Measurements from ENCODE around the gene SRGAP2C.
"Not testable (repeated sequence)": the region's sequence is repeated elsewhere in the genome, so short reads cannot be mapped to it uniquely, and the experiment has no call there.

SRGAP2C gene

GRCh38 chr1:121184290-121185127 lies at the start of gene SRGAP2C, which contains the start of gene FAM72B:
SRGAP2C (plus strand) TSS chr1:121184975; CDS start chr1:121187447, 2,472 bp downstream.
FAM72B (minus strand) TSS chr1:121184340; CDS start chr1:121183489, 851 bp downstream.
- DNase-seq = peak; percentile 92

GRCh38 chr1:121140393-121140792 lies 44.4 kb upstream of the SRGAP2C start:
- not testable (repeated sequence) for DNase-seq

- DNase-seq = not testable (repeated sequence)
These were observed 36.1 kb upstream of the SRGAP2C start for GRCh38 chr1:121148489-121149190.

GRCh38 chr1:121151294-121151693 lies 33.5 kb upstream of the SRGAP2C start:
- DNase-seq = not testable (repeated sequence)

- DNase-seq = not testable (repeated sequence)
These were observed 32.0 kb upstream of the SRGAP2C start for GRCh38 chr1:121152788-121153187.

- DNase-seq = not testable (repeated sequence)
These were observed 30.0 kb upstream of the SRGAP2C start for GRCh38 chr1:121154811-121155210.

- DNase-seq = not testable (repeated sequence)
These were observed 29.0 kb upstream of the SRGAP2C start for GRCh38 chr1:121155671-121156358.

- DNase-seq = not testable (repeated sequence)
These were observed 27.7 kb upstream of the SRGAP2C start for GRCh38 chr1:121156958-121157603.

GRCh38 chr1:121157609-121158008 lies 27.2 kb upstream of the SRGAP2C start:
- not testable (repeated sequence) for DNase-seq

GRCh38 chr1:121160118-121160517 lies 24.7 kb upstream of the SRGAP2C start:
- not testable (repeated sequence) for DNase-seq

GRCh38 chr1:121161199-121161901 lies 23.4 kb upstream of the SRGAP2C start:
- not testable (repeated sequence) for DNase-seq

- DNase-seq = not testable (repeated sequence)
These were observed 20.7 kb upstream of the SRGAP2C start for GRCh38 chr1:121163850-121164757.

GRCh38 chr1:121165296-121165695 lies 19.5 kb upstream of the SRGAP2C start:
- not testable (repeated sequence) for DNase-seq

GRCh38 chr1:121167225-121167738 lies 17.5 kb upstream of the SRGAP2C start:
- not testable (repeated sequence) for DNase-seq

GRCh38 chr1:121168152-121168668 lies 16.6 kb upstream of the SRGAP2C start:
- not testable (repeated sequence) for DNase-seq

GRCh38 chr1:121176649-121177048 lies 8.1 kb upstream of the SRGAP2C start:
- not testable (repeated sequence) for DNase-seq

- DNase-seq = not testable (repeated sequence)
These were observed 6.6 kb upstream of the SRGAP2C start for GRCh38 chr1:121178197-121178596.

GRCh38 chr1:121183867-121184266 lies 908 bp upstream of the SRGAP2C start:
- DNase-seq = peak; percentile 56

- not testable (repeated sequence) for DNase-seq
These were observed 449 bp downstream of the SRGAP2C start for GRCh38 chr1:121185140-121185708.

GRCh38 chr1:121186191-121186590 lies 1.4 kb downstream of the SRGAP2C start:
- not testable (repeated sequence) for DNase-seq

Measured in activated CD8-positive, alpha-beta memory T cell treated with anti-CD3 and anti-CD28 coated beads for 24 hours (primary cell).